MM.1S (cell line): ENCODE results near the gene EIF3L.

Source experiments
- EZH2 ChIP-seq: fragments of 300-600 bp; sonication (generic); optimal IDR thresholded peaks from 2 replicates; pipeline ENCODE3; 2017; ENCODE audit warnings: low read depth, mild to moderate bottlenecking, antibody characterized with exemption, low read length, mixed read lengths
- EZH2phosphoT487 ChIP-seq: fragments of 300-600 bp; sonication (generic); IDR thresholded peaks from 2 replicates; pipeline ENCODE4 v1.6.1; 2018; ENCODE audit warnings: antibody characterized with exemption, low read length
- TF ChIP-seq, protein P1 (sequence below): fragments of 300-600 bp; sonication (generic); IDR thresholded peaks from 2 replicates; pipeline ENCODE4 v1.5.1; 2016; ENCODE audit warnings: antibody characterized with exemption, low read length, mixed read lengths

DNA sequence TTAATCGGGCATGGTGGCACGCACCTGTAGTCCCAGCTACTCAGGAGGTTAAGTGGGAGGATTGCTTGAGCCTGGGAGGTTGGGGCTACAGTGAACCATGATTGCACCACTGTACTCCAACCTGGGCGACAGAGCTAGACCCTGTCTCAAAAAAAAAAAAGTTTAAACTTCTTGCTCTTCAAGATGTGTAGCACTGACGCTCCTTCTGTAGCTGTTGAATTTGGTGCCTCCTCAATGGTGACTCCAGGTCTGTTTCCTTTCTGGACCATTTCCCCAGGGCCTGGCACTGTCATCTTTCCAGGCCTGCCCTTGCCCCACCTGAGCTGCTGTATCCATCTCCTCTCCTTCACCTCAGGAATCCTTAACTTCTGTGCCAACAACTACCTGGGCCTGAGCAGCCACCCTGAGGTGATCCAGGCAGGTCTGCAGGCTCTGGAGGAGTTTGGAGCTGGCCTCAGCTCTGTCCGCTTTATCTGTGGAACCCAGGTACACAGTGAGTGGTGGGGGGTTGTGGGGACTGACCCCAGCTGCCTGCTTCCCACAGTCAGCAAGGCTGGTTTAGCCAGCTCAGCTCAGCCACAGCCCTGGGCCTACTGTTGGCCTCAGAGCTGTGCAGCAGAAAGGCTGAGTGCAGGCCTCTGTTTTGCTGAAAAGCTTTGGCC lies 39.4 kb upstream of the EIF3L start:
- TF ChIP-seq, protein P1, sequence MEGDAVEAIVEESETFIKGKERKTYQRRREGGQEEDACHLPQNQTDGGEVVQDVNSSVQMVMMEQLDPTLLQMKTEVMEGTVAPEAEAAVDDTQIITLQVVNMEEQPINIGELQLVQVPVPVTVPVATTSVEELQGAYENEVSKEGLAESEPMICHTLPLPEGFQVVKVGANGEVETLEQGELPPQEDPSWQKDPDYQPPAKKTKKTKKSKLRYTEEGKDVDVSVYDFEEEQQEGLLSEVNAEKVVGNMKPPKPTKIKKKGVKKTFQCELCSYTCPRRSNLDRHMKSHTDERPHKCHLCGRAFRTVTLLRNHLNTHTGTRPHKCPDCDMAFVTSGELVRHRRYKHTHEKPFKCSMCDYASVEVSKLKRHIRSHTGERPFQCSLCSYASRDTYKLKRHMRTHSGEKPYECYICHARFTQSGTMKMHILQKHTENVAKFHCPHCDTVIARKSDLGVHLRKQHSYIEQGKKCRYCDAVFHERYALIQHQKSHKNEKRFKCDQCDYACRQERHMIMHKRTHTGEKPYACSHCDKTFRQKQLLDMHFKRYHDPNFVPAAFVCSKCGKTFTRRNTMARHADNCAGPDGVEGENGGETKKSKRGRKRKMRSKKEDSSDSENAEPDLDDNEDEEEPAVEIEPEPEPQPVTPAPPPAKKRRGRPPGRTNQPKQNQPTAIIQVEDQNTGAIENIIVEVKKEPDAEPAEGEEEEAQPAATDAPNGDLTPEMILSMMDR: no peak
- TF ChIP-seq EZH2 (no peak), EZH2phosphoT487 (no peak)
